Type B pancreatic cell (in vitro differentiated cells): ENCODE results near the gene MAP3K7. TPM values are rescaled to one million over a fixed set of nuclear protein-coding genes. Genes with fewer than 3 reads are reported as not detected.

ENCODE experiments used
- DNase-seq: peaks from one replicate; pipeline ENCODE4 v3.0.0; 2021; ENCODE audit warnings: mixed read lengths; ENCODE audit not compliant: unreplicated experiment; ENCODE audit errors: extremely low spot score
- H3K27ac Mint-ChIP-seq: 2 replicates; pipeline ENCODE4 v1.8.0; 2021; ENCODE audit warnings: mild to moderate bottlenecking, mixed read lengths
- H3K27me3 Mint-ChIP-seq: 2 replicates; pipeline ENCODE4 v1.8.0; 2021; ENCODE audit warnings: mixed read lengths
- H3K36me3 Mint-ChIP-seq: 2 replicates; pipeline ENCODE4 v1.8.0; 2021; ENCODE audit warnings: mixed read lengths
- H3K4me1 Mint-ChIP-seq: one replicate; pipeline ENCODE4 v1.8.0; 2021; ENCODE audit warnings: mixed read lengths; ENCODE audit not compliant: unreplicated experiment
- H3K4me3 Mint-ChIP-seq: 2 replicates; pipeline ENCODE4 v1.8.0; 2021; ENCODE audit warnings: mild to moderate bottlenecking, mixed read lengths
- H3K9me3 Mint-ChIP-seq: 2 replicates; pipeline ENCODE4 v1.8.0; 2021; ENCODE audit warnings: mixed read lengths
- total RNA-seq: library from RNA; stranded (reverse); gene quantifications from 2 replicates; pipeline ENCODE4 v1.2.1, GENCODE V29; 2021; ENCODE audit warnings: low replicate concordance
- TF ChIP-seq, protein P1 (sequence below): fragments of 200-600 bp; sonication (generic); conservative IDR thresholded peaks from 2 replicates; pipeline ENCODE4 v1.5.0; 2021; ENCODE audit warnings: antibody characterized with exemption, mild to moderate bottlenecking

The MAP3K7 gene
- total RNA-seq, 1 donor from 2014 or later, result 34.1 TPM

DNA sequence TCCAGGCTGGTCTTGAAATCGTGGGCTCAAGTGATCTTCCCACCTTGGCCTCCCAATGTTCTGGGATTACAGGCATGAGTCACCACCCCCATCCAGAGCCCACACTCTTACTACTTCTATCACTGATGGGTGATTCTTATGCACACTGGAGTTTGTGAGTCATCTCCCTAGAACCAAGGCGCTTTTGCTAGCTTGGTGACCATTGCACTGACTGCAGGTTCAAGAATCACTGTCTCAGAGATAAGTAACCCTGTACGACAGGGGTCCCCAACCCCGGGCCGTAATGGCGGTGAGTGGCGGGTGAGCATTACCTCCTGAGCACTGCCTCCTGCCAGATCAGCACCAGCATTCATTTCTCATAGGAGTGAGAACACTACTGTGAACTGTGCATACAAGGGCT lies 118.8 kb downstream of the MAP3K7 start:
- Mint-ChIP-seq H3K4me3 (no peak overlapping the region), H3K27ac (no peak overlapping the region), H3K4me1 (peaks cover 29% of the 10 kb centered on the region), H3K36me3 (no peaks in the 10 kb centered on the region), H3K27me3 (no peaks in the 10 kb centered on the region), H3K9me3 (no peaks in the 10 kb centered on the region)
- TF ChIP-seq, protein P1, sequence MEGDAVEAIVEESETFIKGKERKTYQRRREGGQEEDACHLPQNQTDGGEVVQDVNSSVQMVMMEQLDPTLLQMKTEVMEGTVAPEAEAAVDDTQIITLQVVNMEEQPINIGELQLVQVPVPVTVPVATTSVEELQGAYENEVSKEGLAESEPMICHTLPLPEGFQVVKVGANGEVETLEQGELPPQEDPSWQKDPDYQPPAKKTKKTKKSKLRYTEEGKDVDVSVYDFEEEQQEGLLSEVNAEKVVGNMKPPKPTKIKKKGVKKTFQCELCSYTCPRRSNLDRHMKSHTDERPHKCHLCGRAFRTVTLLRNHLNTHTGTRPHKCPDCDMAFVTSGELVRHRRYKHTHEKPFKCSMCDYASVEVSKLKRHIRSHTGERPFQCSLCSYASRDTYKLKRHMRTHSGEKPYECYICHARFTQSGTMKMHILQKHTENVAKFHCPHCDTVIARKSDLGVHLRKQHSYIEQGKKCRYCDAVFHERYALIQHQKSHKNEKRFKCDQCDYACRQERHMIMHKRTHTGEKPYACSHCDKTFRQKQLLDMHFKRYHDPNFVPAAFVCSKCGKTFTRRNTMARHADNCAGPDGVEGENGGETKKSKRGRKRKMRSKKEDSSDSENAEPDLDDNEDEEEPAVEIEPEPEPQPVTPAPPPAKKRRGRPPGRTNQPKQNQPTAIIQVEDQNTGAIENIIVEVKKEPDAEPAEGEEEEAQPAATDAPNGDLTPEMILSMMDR, result no peak
- no peak for DNase-seq

DNA sequence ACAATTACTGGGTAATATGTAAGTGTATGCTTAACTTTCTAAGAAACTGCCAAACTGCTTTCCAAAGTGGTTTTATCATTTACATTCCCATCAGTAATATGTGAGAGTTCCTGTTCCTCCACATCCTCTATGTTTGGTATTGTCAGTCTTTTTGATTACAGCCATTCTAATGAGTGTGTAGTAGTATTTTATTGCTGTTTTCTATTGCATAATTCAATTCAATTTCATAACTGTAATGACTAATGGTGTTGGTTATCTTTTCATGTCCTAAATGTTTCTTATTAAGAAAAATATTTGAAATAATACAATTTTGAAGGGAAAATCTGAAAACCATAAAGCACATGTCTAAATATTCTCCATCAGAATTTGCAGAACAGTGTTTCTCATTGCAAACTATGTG lies 119.3 kb downstream of the MAP3K7 start:
- peaks cover 28% of the 10 kb centered on the region for H3K4me1 Mint-ChIP-seq
- no peaks in the 10 kb centered on the region for H3K9me3 Mint-ChIP-seq
- H3K27me3 Mint-ChIP-seq, result no peaks in the 10 kb centered on the region
- no peak overlapping the region for H3K27ac Mint-ChIP-seq
- TF ChIP-seq, protein P1, result no peak
- no peak overlapping the region for H3K4me3 Mint-ChIP-seq
- DNase-seq, result no peak
- no peaks in the 10 kb centered on the region for H3K36me3 Mint-ChIP-seq

DNA sequence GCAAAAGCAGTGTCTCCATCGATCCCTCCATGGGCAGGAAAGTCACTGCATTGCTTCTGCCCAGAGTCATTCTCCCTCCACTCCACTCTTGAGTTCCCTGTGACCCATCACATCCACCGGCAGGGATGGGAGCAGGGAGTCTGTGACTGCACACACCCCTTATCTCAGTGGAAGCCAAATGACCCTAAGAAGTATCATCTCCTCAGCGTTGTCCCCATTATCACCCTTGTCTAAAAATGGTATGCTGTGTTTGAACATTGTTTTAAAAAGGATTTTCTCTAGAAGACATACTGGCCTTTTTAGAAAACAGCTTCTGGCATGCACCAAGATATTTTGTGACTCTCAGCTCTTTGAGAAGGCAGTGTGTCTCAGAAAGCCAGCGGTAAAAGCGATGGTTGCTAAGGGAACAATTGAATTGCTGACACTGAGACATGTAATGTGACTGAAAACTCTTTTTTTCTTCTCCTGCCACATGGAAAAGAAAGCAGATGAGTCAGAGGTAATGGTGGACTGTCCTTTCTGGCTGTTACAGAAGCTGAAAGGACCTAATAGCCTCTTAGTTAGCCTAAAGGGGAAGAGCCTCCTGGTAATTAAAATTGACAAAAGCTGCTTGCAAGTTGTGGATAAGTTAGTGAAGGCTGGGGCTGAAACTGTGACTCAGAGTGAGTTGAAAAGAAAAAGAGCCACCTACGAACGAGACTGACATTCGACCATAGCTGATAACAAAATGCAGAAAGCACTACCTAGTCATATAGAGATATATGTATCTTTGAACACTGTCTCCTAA lies 120.5 kb downstream of the MAP3K7 start:
- Mint-ChIP-seq H3K4me3 (peak overlapping the region; percentile 16), H3K36me3 (no peaks in the 10 kb centered on the region), H3K4me1 (peaks cover 22% of the 10 kb centered on the region), H3K27me3 (no peaks in the 10 kb centered on the region), H3K27ac (peak overlapping the region; percentile 80), H3K9me3 (no peaks in the 10 kb centered on the region)
- TF ChIP-seq, protein P1, result no peak
- no peak for DNase-seq

DNA sequence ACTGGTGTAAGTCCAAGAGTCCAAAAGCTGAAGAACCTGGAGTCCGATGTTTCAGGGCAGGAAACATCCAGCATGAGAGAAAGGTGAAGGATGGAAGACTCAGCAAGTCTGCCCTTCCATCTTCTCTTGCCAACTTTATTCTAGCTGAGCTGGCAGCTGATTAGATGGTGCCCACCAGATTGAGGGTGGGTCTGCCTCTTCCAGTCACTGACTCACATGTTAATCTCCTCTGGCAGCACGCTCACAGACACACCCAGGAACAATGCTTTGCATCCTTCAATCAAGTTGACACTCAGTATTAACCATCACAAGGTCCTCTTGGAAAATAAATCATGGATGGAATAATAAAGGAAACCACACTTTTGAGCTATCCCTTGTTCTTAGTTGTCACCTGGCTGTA lies 121.2 kb downstream of the MAP3K7 start:
- Mint-ChIP-seq H3K27me3 (no peaks in the 10 kb centered on the region), H3K27ac (peak overlapping the region; percentile 80), H3K36me3 (no peaks in the 10 kb centered on the region), H3K4me3 (no peak overlapping the region), H3K9me3 (no peaks in the 10 kb centered on the region), H3K4me1 (peaks cover 16% of the 10 kb centered on the region)
- no peak for DNase-seq
- TF ChIP-seq, protein P1, result no peak

DNA sequence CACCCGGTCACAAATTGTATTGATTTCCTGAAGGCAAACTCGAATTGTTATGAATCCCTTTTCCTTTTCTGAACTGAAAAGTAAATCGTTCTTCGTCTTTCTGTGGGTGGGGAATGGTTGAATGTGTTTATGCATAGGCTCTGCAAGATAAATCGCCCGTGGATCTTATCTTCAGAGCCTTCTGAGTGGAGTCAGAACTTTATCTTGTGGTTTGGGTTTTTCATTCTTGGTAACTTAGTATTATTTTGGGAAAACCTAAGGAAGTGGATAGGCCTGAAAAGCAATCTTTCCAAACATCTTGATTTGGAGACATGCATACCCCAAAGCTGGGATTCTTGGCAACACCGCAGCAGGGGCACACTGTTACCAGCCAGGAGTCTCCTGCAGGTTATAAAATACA lies 122.4 kb downstream of the MAP3K7 start:
- Mint-ChIP-seq H3K4me1 (peaks cover 12% of the 10 kb centered on the region), H3K9me3 (peaks cover under 1% of the 10 kb centered on the region), H3K27me3 (no peaks in the 10 kb centered on the region), H3K4me3 (no peak overlapping the region), H3K36me3 (no peaks in the 10 kb centered on the region), H3K27ac (no peak overlapping the region)
- TF ChIP-seq, protein P1, result no peak
- no peak for DNase-seq
